ACC112 (cell line): Measurements from ENCODE around the gene SULT1A2.
"Not testable (repeated sequence)": the region's sequence is repeated elsewhere in the genome, so short reads cannot be mapped to it uniquely, and the experiment has no call there.

Experiments
- H2AFZ ChIP-seq: fragments of 200-600 bp; sonication (generic); one replicate; pipeline ENCODE4 v1.6.0; 2017; ENCODE audit warnings: antibody characterized with exemption, low read length; ENCODE audit not compliant: unreplicated experiment
- H3K27ac ChIP-seq: fragments of 200-600 bp; sonication (generic); 2 replicates; pipeline ENCODE4 v1.5.1; 2014; ENCODE audit warnings: low read depth, mild to moderate bottlenecking, antibody characterized with exemption, low read length, moderate library complexity
- H3K27me3 ChIP-seq: fragments of 200-600 bp; sonication (generic); 2 replicates; pipeline ENCODE4 v1.6.1; 2014; ENCODE audit warnings: mild to moderate bottlenecking, antibody characterized with exemption, low read length, moderate library complexity, mixed read lengths; ENCODE audit not compliant: insufficient read depth
- H3K36me3 ChIP-seq: fragments of 200-600 bp; sonication (generic); 2 replicates; pipeline ENCODE4 v1.6.1; 2016; ENCODE audit warnings: mild to moderate bottlenecking, antibody characterized with exemption, low read length, moderate library complexity, mixed read lengths; ENCODE audit not compliant: insufficient read depth
- H3K4me1 ChIP-seq: fragments of 200-600 bp; sonication (generic); one replicate; pipeline ENCODE4 v1.6.1; 2016; ENCODE audit warnings: low read length, mixed read lengths; ENCODE audit not compliant: insufficient read depth, unreplicated experiment, control insufficient read depth
- H3K4me3 ChIP-seq: fragments of 200-600 bp; sonication (generic); 2 replicates; pipeline ENCODE4 v1.5.1; 2014; ENCODE audit warnings: mild to moderate bottlenecking, low read depth, low read length
- H3K79me2 ChIP-seq: fragments of 200-600 bp; sonication (generic); one replicate; pipeline ENCODE4 v1.6.0; 2016; ENCODE audit warnings: low read length; ENCODE audit not compliant: control insufficient read depth, unreplicated experiment, insufficient read depth

The SULT1A2 gene

DNA sequence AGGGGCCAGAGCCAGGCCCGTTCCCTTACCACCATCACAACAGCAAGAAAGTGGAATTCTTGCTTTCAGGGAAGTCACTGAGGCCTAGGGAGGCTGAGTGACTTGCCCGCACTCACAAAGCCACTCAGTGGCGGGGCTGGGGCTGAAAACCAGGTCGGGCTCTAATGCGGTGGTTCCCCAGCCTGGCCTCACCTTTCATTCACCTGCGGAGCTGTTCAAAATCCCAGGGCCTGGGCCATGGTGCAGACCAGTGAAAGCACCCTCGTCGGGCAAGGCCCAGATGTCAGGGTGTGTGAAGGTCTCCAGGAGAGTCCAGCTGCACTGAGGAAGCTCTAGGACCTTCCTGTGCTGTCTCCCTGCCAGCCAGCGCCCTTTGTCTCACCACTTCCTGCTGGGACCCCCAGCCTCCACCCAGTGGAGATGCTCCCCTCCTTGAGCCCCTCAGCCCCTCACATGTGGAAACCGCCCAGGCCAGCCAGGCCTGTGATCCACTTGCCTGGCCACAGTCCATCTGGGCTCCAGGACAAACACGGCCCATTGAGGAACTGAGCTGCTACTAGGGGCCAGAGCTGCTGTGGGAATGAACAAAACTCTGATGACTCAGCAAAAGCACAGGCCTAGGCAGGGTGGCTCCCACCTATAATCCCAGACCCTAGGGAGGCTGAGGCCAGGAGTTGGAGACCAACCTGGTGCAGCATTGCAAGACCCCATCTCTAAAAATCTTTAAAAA is 12.2 kb upstream of the SULT1A2 start:
- not testable (repeated sequence) for H3K27me3 ChIP-seq, H3K4me1 ChIP-seq, H3K36me3 ChIP-seq, H3K27ac ChIP-seq, H2AFZ ChIP-seq, H3K79me2 ChIP-seq
- H3K4me3 ChIP-seq, result peak overlapping the region; percentile 63; the same call in 1 of the 2 replicates

- not testable (repeated sequence) for H3K4me1 ChIP-seq, H3K36me3 ChIP-seq, H3K79me2 ChIP-seq, H3K27ac ChIP-seq, H3K27me3 ChIP-seq, H2AFZ ChIP-seq, H3K4me3 ChIP-seq
Measured at GRCh38 chr16:28608496-28608808, 11.6 kb upstream of the SULT1A2 start.

GRCh38 chr16:28607681-28608495 is 11.0 kb upstream of the SULT1A2 start:
- H3K27me3 ChIP-seq, H2AFZ ChIP-seq, H3K4me1 ChIP-seq, H3K36me3 ChIP-seq, H3K79me2 ChIP-seq, H3K4me3 ChIP-seq, H3K27ac ChIP-seq: not testable (repeated sequence)

DNA sequence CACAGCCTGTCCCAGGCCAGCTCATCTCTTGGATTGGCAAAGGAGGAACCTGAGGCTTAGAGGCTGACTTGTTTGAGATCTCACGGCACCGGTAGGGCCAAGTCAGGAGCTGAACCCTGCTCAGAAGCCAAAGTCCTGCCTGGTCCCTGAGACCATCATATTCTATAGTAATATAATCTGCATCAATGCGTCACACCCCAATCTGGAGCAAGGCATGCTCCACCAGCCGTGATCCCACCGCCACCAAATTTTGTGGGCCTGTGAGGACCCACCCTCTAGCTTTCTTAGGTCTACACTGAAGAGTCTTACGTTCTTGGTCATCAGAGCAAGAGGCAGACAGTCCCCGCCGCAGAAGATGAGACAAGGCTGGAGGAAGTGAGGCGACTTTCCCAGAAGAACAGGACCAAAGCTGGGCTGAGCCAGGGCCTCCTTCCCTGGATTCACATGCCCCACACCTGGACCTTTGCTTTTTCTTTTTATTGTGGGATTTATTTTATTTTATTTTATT is 10.3 kb upstream of the SULT1A2 start:
- Histone ChIP-seq H2AFZ (no peak overlapping the region), H3K36me3 (no peaks in the 10 kb centered on the region), H3K79me2 (no peaks in the 10 kb centered on the region), H3K4me1 (no peaks in the 10 kb centered on the region), H3K27ac (no peak overlapping the region), H3K27me3 (no peaks in the 10 kb centered on the region), H3K4me3 (no peak overlapping the region)

DNA sequence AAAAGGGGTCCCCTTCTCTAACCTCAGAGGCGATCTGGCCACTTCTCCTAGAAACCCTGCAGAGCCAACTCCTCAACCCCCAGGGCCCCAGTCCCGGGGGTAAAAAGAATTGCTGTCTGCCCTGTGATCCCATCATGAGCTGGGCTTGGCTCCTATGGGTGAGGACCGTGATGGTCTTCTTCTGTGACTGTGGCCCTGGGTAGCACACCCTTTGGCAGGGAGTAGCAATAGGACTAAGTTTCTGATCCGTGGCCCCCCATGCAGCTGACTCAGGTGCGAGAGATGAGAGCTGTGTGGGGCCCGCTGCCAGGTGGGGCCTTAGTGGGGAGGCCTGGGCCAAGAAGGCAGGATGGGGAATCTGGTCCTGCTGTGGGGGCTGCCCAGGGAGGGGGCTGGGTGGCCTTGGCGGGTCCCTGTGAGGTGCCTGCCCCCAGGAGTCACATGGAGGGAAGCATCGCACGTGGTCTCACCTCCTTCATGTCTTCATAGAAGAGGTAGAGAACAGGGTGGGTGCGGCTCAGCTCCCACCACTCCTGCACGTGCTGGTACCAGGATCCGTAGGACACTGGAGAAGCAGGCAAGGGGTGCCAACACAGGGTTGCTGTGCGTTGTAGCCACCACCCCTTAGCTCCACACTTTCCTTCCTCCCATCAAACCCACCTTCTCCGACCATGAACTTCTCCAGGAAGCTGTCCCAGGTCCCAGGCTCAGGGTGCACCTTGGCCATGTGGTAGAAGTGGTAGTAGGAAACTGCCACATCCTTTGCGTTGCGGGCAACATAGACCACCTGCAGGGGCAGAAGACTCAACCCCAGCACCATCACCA is 9.7 kb upstream of the SULT1A2 start:
- H3K27ac ChIP-seq, result no peak overlapping the region
- no peaks in the 10 kb centered on the region for H3K36me3 ChIP-seq
- no peak overlapping the region for H2AFZ ChIP-seq
- H3K4me3 ChIP-seq, result no peak overlapping the region
- no peaks in the 10 kb centered on the region for H3K79me2 ChIP-seq
- H3K27me3 ChIP-seq, result no peaks in the 10 kb centered on the region
- H3K4me1 ChIP-seq, result no peaks in the 10 kb centered on the region

DNA sequence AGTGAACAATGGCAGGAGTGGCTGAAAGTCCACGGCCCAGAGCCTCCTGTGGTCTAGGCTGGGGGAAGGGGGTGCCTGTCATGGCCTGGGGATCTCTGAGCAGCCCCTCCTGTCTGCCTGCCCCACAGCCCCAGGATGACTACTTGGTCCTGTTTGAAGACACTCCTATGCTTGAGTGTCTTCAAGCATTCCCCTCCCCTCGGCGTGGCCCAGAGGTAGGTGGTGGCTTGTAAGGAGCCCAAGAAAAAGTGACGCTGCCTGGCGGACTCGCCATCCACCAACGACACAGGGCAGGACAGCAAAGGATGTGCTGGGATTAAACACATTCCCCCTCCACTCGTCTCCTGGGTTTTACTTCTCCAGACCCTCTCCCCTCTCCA is 7.3 kb upstream of the SULT1A2 start:
- H3K27ac ChIP-seq, result no peak overlapping the region
- H3K4me3 ChIP-seq, result no peak overlapping the region
- no peaks in the 10 kb centered on the region for H3K79me2 ChIP-seq
- H3K36me3 ChIP-seq, result no peaks in the 10 kb centered on the region
- no peaks in the 10 kb centered on the region for H3K4me1 ChIP-seq
- H3K27me3 ChIP-seq, result no peaks in the 10 kb centered on the region
- no peak overlapping the region for H2AFZ ChIP-seq

- H3K4me3 ChIP-seq, result no peak overlapping the region
- no peak overlapping the region for H3K27ac ChIP-seq
- H3K27me3 ChIP-seq, result no peaks in the 10 kb centered on the region
- no peaks in the 10 kb centered on the region for H3K36me3 ChIP-seq
- no peaks in the 10 kb centered on the region for H3K79me2 ChIP-seq
- H3K4me1 ChIP-seq, result no peaks in the 10 kb centered on the region
- H2AFZ ChIP-seq, result no peak overlapping the region
Measured at GRCh38 chr16:28603381-28604185, 6.7 kb upstream of the SULT1A2 start.

- H3K36me3 ChIP-seq, result no peaks in the 10 kb centered on the region
- no peak overlapping the region for H3K27ac ChIP-seq
- H2AFZ ChIP-seq, result no peak overlapping the region
- H3K4me3 ChIP-seq, result no peak overlapping the region
- H3K27me3 ChIP-seq, result no peaks in the 10 kb centered on the region
- H3K79me2 ChIP-seq, result no peaks in the 10 kb centered on the region
- H3K4me1 ChIP-seq, result no peaks in the 10 kb centered on the region
Measured at GRCh38 chr16:28602529-28602928, 5.7 kb upstream of the SULT1A2 start.

DNA sequence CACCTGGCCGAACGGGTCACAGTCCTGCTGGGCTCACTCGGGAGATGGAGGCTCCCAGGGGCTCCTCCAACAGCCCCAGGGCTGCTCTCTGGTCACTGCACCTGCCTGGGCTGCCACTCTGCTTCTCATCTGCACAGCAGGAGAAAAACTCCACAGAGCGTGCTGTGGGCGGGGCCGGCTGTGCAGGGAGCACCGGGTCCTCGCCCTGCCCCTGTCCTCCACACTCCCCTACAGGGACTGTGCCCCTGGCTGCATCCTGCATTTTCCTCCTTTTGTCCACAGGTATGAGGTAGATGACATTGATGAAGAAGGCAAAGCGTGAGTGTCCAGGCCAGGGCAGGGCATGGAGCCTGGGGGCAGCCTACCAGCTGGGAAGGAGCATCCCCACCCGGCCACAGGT is 5.2 kb upstream of the SULT1A2 start:
- H3K36me3 ChIP-seq, H3K79me2 ChIP-seq, H3K4me3 ChIP-seq, H3K27me3 ChIP-seq, H2AFZ ChIP-seq, H3K4me1 ChIP-seq, H3K27ac ChIP-seq: not testable (repeated sequence)

DNA sequence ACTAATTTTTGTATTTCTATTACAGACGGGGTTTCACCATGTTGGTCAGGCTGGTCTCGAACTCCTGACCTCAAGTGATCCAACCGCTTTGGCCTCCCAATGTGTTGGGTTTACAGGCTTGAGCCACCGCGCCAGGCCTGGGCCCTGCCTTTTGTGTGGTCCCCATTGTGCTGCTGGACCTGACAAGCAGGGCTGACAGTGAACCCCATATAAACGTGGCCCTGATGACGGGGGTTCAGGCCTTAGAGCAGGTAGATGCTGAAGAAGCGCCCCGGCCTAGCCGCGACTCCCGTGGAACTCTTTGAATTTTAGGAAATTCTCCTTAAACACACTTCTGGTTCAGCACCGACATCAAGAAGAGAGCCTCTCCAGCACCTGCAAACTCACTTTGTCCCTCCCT is 4.7 kb upstream of the SULT1A2 start:
- H3K79me2 ChIP-seq, H3K4me3 ChIP-seq, H3K27ac ChIP-seq, H3K4me1 ChIP-seq, H2AFZ ChIP-seq, H3K27me3 ChIP-seq, H3K36me3 ChIP-seq: not testable (repeated sequence)
